ENCODE data around the gene TPRX1. TPM values are rescaled to one million over a fixed set of nuclear protein-coding genes. Genes with fewer than 3 reads are reported as not detected.

The TPRX1 gene
- total RNA-seq, 3 donors from 2014 or later = not detected

GRCh38 chr19:47757617-47758442 lies 46.5 kb downstream of the TPRX1 start:
- H3K9me3 ChIP-seq = no peaks in the 10 kb centered on the region
- H3K27me3 ChIP-seq = no peaks in the 10 kb centered on the region
- no peak for DNase-seq (ENCODE audit: low spot score in 2 of 2)
- TF ChIP-seq CTCF (IDR thresholded peaks at IDR 0.05) (no peak), POLR2AphosphoS5 (IDR thresholded peaks at IDR 0.05) (no peak), POLR2A (IDR thresholded peaks at IDR 0.05) (no peak)
- H3K36me3 ChIP-seq = peaks cover 26% of the 10 kb centered on the region
- no peaks in the 10 kb centered on the region for H3K4me1 ChIP-seq
- no peak overlapping the region for H3K4me3 ChIP-seq
- intact Hi-C loops (cut with DNase I; ENCODE audit: low total_unique reads) = no loop called here
- H3K27ac ChIP-seq = no peak overlapping the region

GRCh38 chr19:47756953-47757608 lies 47.3 kb downstream of the TPRX1 start:
- TF ChIP-seq CTCF (IDR thresholded peaks at IDR 0.05) (no peak), POLR2AphosphoS5 (IDR thresholded peaks at IDR 0.05) (no peak), POLR2A (IDR thresholded peaks at IDR 0.05) (no peak)
- H3K9me3 ChIP-seq = no peaks in the 10 kb centered on the region
- no peaks in the 10 kb centered on the region for H3K4me1 ChIP-seq
- DNase-seq (ENCODE audit: low spot score in 2 of 2) = no peak
- peaks cover 33% of the 10 kb centered on the region for H3K36me3 ChIP-seq
- no peaks in the 10 kb centered on the region for H3K27me3 ChIP-seq
- no peak overlapping the region for H3K27ac ChIP-seq
- no peak overlapping the region for H3K4me3 ChIP-seq
- intact Hi-C loops (cut with DNase I; ENCODE audit: low total_unique reads) = no loop called here

- no peak overlapping the region for H3K27ac ChIP-seq
These were observed 47.8 kb downstream of the TPRX1 start for GRCh38 chr19:47756627-47756929.

GRCh38 chr19:47755762-47756626 lies 48.4 kb downstream of the TPRX1 start:
- Histone ChIP-seq H3K9me3 (no peaks in the 10 kb centered on the region), H3K4me3 (no peak overlapping the region), H3K36me3 (peaks cover 33% of the 10 kb centered on the region), H3K27me3 (no peaks in the 10 kb centered on the region), H3K27ac (no peak overlapping the region), H3K4me1 (no peaks in the 10 kb centered on the region)
- intact Hi-C loops (cut with DNase I; ENCODE audit: low total_unique reads) = no loop called here
- no peak for DNase-seq (ENCODE audit: low spot score in 2 of 2)
- TF ChIP-seq POLR2AphosphoS5 (IDR thresholded peaks at IDR 0.05) = no peak
- no peak for TF ChIP-seq POLR2A (IDR thresholded peaks at IDR 0.05)
- TF ChIP-seq CTCF (IDR thresholded peaks at IDR 0.05) = no peak

More at GRCh38 chr19:47756627-47756929, 47.8 kb downstream of the TPRX1 start:
- Histone ChIP-seq H3K4me1 (no peaks in the 10 kb centered on the region), H3K36me3 (peaks cover 33% of the 10 kb centered on the region), H3K4me3 (no peak overlapping the region), H3K9me3 (no peaks in the 10 kb centered on the region), H3K27me3 (no peaks in the 10 kb centered on the region)
- intact Hi-C loops (cut with DNase I; ENCODE audit: low total_unique reads) = no loop called here
- no peak for DNase-seq (ENCODE audit: low spot score in 2 of 2)
- TF ChIP-seq POLR2A (IDR thresholded peaks at IDR 0.05) = no peak
- no peak for TF ChIP-seq POLR2AphosphoS5 (IDR thresholded peaks at IDR 0.05)
- no peak for TF ChIP-seq CTCF (IDR thresholded peaks at IDR 0.05)
